Right lobe of liver (tissue), 6 donors: ENCODE data around the gene FLT3. TPM values are rescaled to one million over a fixed set of nuclear protein-coding genes. Genes with fewer than 3 reads are reported as not detected.
A peak's percentile ranks its signal among the peaks of the same experiment; 100 is the strongest.

Source experiments
- ATAC-seq, 4 donors: fragments of 200-7000 bp; cut with Tn5 transposase; one replicate each; pipeline ENCODE4 v1.9.1; 2020; ENCODE audit warnings: mild to moderate bottlenecking in 4 of 4, moderate library complexity in 4 of 4
- DNase-seq, 3 donors: peaks; one replicate each; pipeline ENCODE4 v3.0.0-alpha.2; 2020
- H3K27ac ChIP-seq, 3 donors: fragments of 200-600 bp; one replicate each; pipeline ENCODE4 v1.8.0; 2022
- H3K27me3 ChIP-seq, 2 donors: fragments of 200-600 bp; one replicate each; pipeline ENCODE4 v1.8.0; 2022
- H3K36me3 ChIP-seq, 4 donors: fragments of 200-600 bp; sonication (generic) in 1 of 4; one replicate each; pipeline versions ENCODE4 v1.5.1 to v1.8.0; 2017 to 2022; ENCODE audit warnings: control low read depth in 1 of 4
- H3K4me1 ChIP-seq, 4 donors: fragments of 200-600 bp; sonication (generic) in 1 of 4; one replicate each; pipeline versions ENCODE4 v1.5.1 to v1.8.0; 2017 to 2022; ENCODE audit warnings: control low read depth in 1 of 4
- H3K4me3 ChIP-seq, 3 donors: fragments of 200-600 bp; one replicate each; pipeline ENCODE4 v1.8.0; 2022
- H3K9me3 ChIP-seq, 4 donors: fragments of 200-600 bp; sonication (generic) in 1 of 4; one replicate each; pipeline versions ENCODE4 v1.5.1 to v1.8.0; 2017 to 2022; ENCODE audit warnings: control low read depth in 1 of 4
- POLR2A ChIP-seq: fragments of 450-650 bp; IDR thresholded peaks from one replicate; pipeline ENCODE4 v1.6.1; 2017; ENCODE audit warnings: antibody characterized with exemption, mild to moderate bottlenecking
- WGBS: methylation state at CpG from one replicate; pipeline ENCODE4 v1.1.6; 2018; ENCODE audit warnings: low coverage, low lambda C conversion rate; ENCODE audit not compliant: insufficient coverage; ENCODE audit errors: missing lambda C conversion rate; 5-methylcytosine and 5-hydroxymethylcytosine counted together
- intact Hi-C, 2 donors: fragments of 100-400 bp; cut with DNase I; formaldehyde crosslinking; loops; one replicate each; pipeline versions ENCODE4 v1.11.2 to v1.14.1; 2022
- total RNA-seq, 6 experiments: library from RNA; depleted of rRNA in 2 of 6; stranded (reverse); fragments of >200 nt in 2 of 6; fragmentation: NEBNext Ultra II Directional in 3 of 6; extraction: Animal tissue kit (Norgen Biotek cat#: 25700) in 3 of 6; gene quantifications; one replicate each; pipeline versions ENCODE4 v1.1.0 to v1.2.4, GENCODE V29; 2016 to 2023
- TF ChIP-seq, protein P1 (sequence below), 4 donors: fragments of 200-600 bp in 3 of 4; fragments of 450-650 bp in 1 of 4; IDR thresholded peaks; one replicate each; pipeline versions ENCODE4 v1.5.1 to v1.8.0; 2016 to 2022; ENCODE audit warnings: antibody characterized with exemption in 4 of 4, mild to moderate bottlenecking in 2 of 4
- donor health status: DM: no; HTN: yes; CAD: no.
- donor health status: DM: no; HTN: no; CAD: no.
- donor health status: DM: no; HTN: no; CAD: no.
- donor health status: DM: no; HTN: yes; CAD: no.
- donor health status: DM: no; HTN: yes; CAD: no.

The FLT3 gene
- total RNA-seq, 6 experiments from 2014 or later: 0.04 to 0.74 (median 0.24) TPM

GRCh38 chr13:27991881-27992280 is 108.5 kb downstream of the FLT3 start:
- Histone ChIP-seq H3K4me3 (no peak overlapping the region), H3K27me3 (no peaks in the 10 kb centered on the region), H3K4me1 (no peaks in the 10 kb centered on the region), H3K36me3 (no peaks in the 10 kb centered on the region), H3K27ac (no peak overlapping the region), H3K9me3 (no peaks in the 10 kb centered on the region)
- 75% methylated on average over 6 of the region's 6 CpGs for WGBS
- TF ChIP-seq, protein P1, sequence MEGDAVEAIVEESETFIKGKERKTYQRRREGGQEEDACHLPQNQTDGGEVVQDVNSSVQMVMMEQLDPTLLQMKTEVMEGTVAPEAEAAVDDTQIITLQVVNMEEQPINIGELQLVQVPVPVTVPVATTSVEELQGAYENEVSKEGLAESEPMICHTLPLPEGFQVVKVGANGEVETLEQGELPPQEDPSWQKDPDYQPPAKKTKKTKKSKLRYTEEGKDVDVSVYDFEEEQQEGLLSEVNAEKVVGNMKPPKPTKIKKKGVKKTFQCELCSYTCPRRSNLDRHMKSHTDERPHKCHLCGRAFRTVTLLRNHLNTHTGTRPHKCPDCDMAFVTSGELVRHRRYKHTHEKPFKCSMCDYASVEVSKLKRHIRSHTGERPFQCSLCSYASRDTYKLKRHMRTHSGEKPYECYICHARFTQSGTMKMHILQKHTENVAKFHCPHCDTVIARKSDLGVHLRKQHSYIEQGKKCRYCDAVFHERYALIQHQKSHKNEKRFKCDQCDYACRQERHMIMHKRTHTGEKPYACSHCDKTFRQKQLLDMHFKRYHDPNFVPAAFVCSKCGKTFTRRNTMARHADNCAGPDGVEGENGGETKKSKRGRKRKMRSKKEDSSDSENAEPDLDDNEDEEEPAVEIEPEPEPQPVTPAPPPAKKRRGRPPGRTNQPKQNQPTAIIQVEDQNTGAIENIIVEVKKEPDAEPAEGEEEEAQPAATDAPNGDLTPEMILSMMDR (IDR thresholded peaks at IDR 0.05): no peak
- TF ChIP-seq POLR2A: no peak
- no peak for ATAC-seq
- DNase-seq: no peak
- intact Hi-C loops: no loop called here

GRCh38 chr13:27988520-27988919 is 111.9 kb downstream of the FLT3 start, which contains the start of gene URAD:
TSS of gene URAD (minus strand) at chr13:27988693. CDS start at chr13:27988637, 56 bp downstream.
- Histone ChIP-seq H3K9me3 (no peaks in the 10 kb centered on the region), H3K4me3 (no peak within 1 kb of the TSS), H3K27me3 (no peaks in the 10 kb centered on the region), H3K4me1 (no peaks in the 10 kb centered on the region), H3K27ac (no peak within 1 kb of the TSS), H3K36me3 (no peaks in the 10 kb centered on the region)
- WGBS: 34% methylated on average over 10 of the region's 11 CpGs
- intact Hi-C loops: loop anchor here in 1 of 2 donors (10.0 kb wide), 1 partner anchor 624 kb away; no protein-coding TSS in a partner anchor
- DNase-seq: no peak
- TF ChIP-seq POLR2A: no peak
- no peak for ATAC-seq

- Histone ChIP-seq H3K27me3 (peaks cover 0 to 3% of the 10 kb centered on the region in 2 donors), H3K4me1 (peaks cover 0 to 1% (median under 1%) of the 10 kb centered on the region in 4 donors), H3K4me3 (no peak overlapping the region), H3K9me3 (no peaks in the 10 kb centered on the region), H3K36me3 (no peaks in the 10 kb centered on the region), H3K27ac (no peak overlapping the region)
- TF ChIP-seq POLR2A: no peak
- TF ChIP-seq, protein P1 (IDR thresholded peaks at IDR 0.05): no peak
- ATAC-seq (no peak), DNase-seq (no peak)
- WGBS: 25% methylated on average over 1 of the region's 1 CpG
- intact Hi-C loops: loop anchor here in 1 of 2 donors (10.0 kb wide), 1 partner anchor 621 kb away; no protein-coding TSS in a partner anchor
Observed at GRCh38 chr13:27985600-27985999, 114.8 kb downstream of the FLT3 start.

DNA sequence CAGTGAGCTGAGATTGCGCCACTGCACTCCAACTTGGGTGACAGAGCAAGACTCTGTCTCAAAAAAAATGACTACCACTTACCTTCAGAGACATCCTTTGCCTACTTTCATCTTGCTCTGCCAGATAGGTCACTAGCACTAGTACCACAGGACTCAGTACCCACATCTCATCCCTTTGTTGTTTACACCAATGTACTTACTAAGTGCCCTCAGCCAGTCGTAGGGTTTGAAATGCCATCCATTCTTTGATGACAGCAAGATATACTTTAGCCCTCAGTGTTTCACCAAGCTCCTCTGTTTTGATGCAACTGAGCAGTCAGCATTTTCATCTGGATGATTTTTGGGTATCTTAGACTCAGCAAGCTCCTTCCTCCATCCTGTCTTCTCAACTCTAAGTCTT is 118.0 kb downstream of the FLT3 start:
- DNase-seq (no peak), ATAC-seq (no peak)
- Histone ChIP-seq H3K9me3 (no peaks in the 10 kb centered on the region), H3K27me3 (peaks cover 2 to 35% of the 10 kb centered on the region in 2 donors), H3K36me3 (no peaks in the 10 kb centered on the region), H3K4me1 (peaks cover 0 to 16% (median 4%) of the 10 kb centered on the region in 4 donors), H3K4me3 (no peak overlapping the region), H3K27ac (no peak overlapping the region)
- 60% methylated on average over 2 of the region's 2 CpGs for WGBS
- TF ChIP-seq, protein P1 (IDR thresholded peaks at IDR 0.05): no peak
- TF ChIP-seq POLR2A: no peak
- intact Hi-C loops: loop anchor here in 1 of 2 donors (10.0 kb wide), 1 partner anchor 618 kb away; no protein-coding TSS in a partner anchor

GRCh38 chr13:27981006-27981708 is 119.2 kb downstream of the FLT3 start:
- Histone ChIP-seq H3K4me3 (no peak overlapping the region), H3K27ac (no peak overlapping the region)

More at GRCh38 chr13:27981006-27981708, 119.2 kb downstream of the FLT3 start:
- Histone ChIP-seq H3K27me3 (peaks cover 5 to 47% of the 10 kb centered on the region in 2 donors), H3K4me1 (peaks cover 0 to 16% (median 4%) of the 10 kb centered on the region in 4 donors), H3K36me3 (no peaks in the 10 kb centered on the region), H3K9me3 (no peaks in the 10 kb centered on the region)
- peak in 1 of 4 donors; percentile 4 for ATAC-seq
- TF ChIP-seq POLR2A: no peak
- TF ChIP-seq, protein P1 (IDR thresholded peaks at IDR 0.05): no peak
- peak in 1 of 3 donors; percentile 19 for DNase-seq
- intact Hi-C loops: loop anchor here in 1 of 2 donors (10.0 kb wide), 1 partner anchor 616 kb away; no protein-coding TSS in a partner anchor
- WGBS: 11% methylated on average over 9 of the region's 11 CpGs
